GM21360 (cell line): ENCODE data around the gene PLCB2.

ENCODE experiments used
- ATAC-seq: cut with Tn5 transposase; IDR thresholded peaks from one replicate; pipeline ENCODE4 v1.9.1; 2021; ENCODE audit warnings: mild to moderate bottlenecking, moderate library complexity; ENCODE audit not compliant: unreplicated experiment

The PLCB2 gene

GRCh38 chr15:40287968-40288367 lies 19.8 kb downstream of the PLCB2 start:
- no peak for ATAC-seq

- ATAC-seq = no peak
Measured at GRCh38 chr15:40287505-40287904, 20.2 kb downstream of the PLCB2 start.

GRCh38 chr15:40286794-40287193 lies 20.9 kb downstream of the PLCB2 start:
- no peak for ATAC-seq

GRCh38 chr15:40286061-40286532 lies 21.6 kb downstream of the PLCB2 start:
- ATAC-seq = no peak

GRCh38 chr15:40285554-40286011 lies 22.2 kb downstream of the PLCB2 start:
- no peak for ATAC-seq

GRCh38 chr15:40285151-40285550 lies 22.6 kb downstream of the PLCB2 start:
- ATAC-seq = no peak

GRCh38 chr15:40283615-40284300 lies 24.0 kb downstream of the PLCB2 start:
- no peak for ATAC-seq

- ATAC-seq = no peak
Measured at GRCh38 chr15:40282869-40283614, 24.7 kb downstream of the PLCB2 start, which contains the start of gene ANKRD63. TSS of gene ANKRD63 (minus strand) at chr15:40283064. CDS start at chr15:40282586, 478 bp downstream.

GRCh38 chr15:40282147-40282868 lies 25.4 kb downstream of the PLCB2 start:
- no peak for ATAC-seq

GRCh38 chr15:40281801-40282146 lies 26.0 kb downstream of the PLCB2 start:
- ATAC-seq = no peak

GRCh38 chr15:40281057-40281800 lies 26.5 kb downstream of the PLCB2 start:
- ATAC-seq = no peak

GRCh38 chr15:40280260-40281056 lies 27.3 kb downstream of the PLCB2 start:
- no peak for ATAC-seq

GRCh38 chr15:40279437-40280141 lies 28.1 kb downstream of the PLCB2 start:
- no peak for ATAC-seq

- no peak for ATAC-seq
Measured at GRCh38 chr15:40278026-40278425, 29.7 kb downstream of the PLCB2 start.

- ATAC-seq = no peak
Measured at GRCh38 chr15:40277471-40277870, 30.3 kb downstream of the PLCB2 start.

- ATAC-seq = no peak
Measured at GRCh38 chr15:40276927-40277326, 30.8 kb downstream of the PLCB2 start.

- no peak for ATAC-seq
Measured at GRCh38 chr15:40275954-40276353, 31.8 kb downstream of the PLCB2 start.

GRCh38 chr15:40275523-40275922 lies 32.2 kb downstream of the PLCB2 start:
- no peak for ATAC-seq
